Subcutaneous abdominal adipose tissue (tissue), 5 donors: ENCODE results near the gene ME2.
"Not testable (repeated sequence)": the region's sequence is repeated elsewhere in the genome, so short reads cannot be mapped to it uniquely, and the experiment has no call there.

Experiments used
- H3K27ac ChIP-seq: one replicate; pipeline ENCODE4 v1.7.0; 2013; ENCODE audit warnings: low read depth, mild to moderate bottlenecking, inconsistent platforms, low read length, moderate library complexity
- H3K27me3 ChIP-seq, 5 donors: one replicate each; pipeline ENCODE4 v1.7.0; 2013; ENCODE audit warnings: low read length in 5 of 5, inconsistent platforms in 1 of 5; ENCODE audit not compliant: control insufficient read depth in 5 of 5, insufficient read depth in 4 of 5
- H3K36me3 ChIP-seq, 5 donors: one replicate each; pipeline ENCODE4 v1.7.0; 2013; ENCODE audit warnings: low read length in 5 of 5; ENCODE audit not compliant: control insufficient read depth in 5 of 5, insufficient read depth in 5 of 5
- H3K4me1 ChIP-seq, 5 donors: one replicate each; pipeline ENCODE4 v1.7.0; 2013; ENCODE audit warnings: low read length in 5 of 5, mild to moderate bottlenecking in 3 of 5, moderate library complexity in 1 of 5; ENCODE audit not compliant: control insufficient read depth in 5 of 5, insufficient read depth in 5 of 5
- H3K4me3 ChIP-seq, 5 donors: one replicate each; pipeline ENCODE4 v1.7.0; 2013; ENCODE audit warnings: low read length in 5 of 5, low read depth in 1 of 5
- H3K9ac ChIP-seq, 5 donors: one replicate each; pipeline ENCODE4 v1.7.0; 2013; ENCODE audit warnings: low read length in 5 of 5, mild to moderate bottlenecking in 4 of 5, moderate library complexity in 3 of 5
- H3K9me3 ChIP-seq, 5 donors: one replicate each; pipeline ENCODE4 v1.7.0; 2013; ENCODE audit warnings: low read length in 5 of 5; ENCODE audit not compliant: control insufficient read depth in 5 of 5
- donor health status: healthy.
- donor health status: healthy.
- donor health status: healthy.
- donor health status: healthy.
- donor health status: healthy.

Gene ME2

DNA sequence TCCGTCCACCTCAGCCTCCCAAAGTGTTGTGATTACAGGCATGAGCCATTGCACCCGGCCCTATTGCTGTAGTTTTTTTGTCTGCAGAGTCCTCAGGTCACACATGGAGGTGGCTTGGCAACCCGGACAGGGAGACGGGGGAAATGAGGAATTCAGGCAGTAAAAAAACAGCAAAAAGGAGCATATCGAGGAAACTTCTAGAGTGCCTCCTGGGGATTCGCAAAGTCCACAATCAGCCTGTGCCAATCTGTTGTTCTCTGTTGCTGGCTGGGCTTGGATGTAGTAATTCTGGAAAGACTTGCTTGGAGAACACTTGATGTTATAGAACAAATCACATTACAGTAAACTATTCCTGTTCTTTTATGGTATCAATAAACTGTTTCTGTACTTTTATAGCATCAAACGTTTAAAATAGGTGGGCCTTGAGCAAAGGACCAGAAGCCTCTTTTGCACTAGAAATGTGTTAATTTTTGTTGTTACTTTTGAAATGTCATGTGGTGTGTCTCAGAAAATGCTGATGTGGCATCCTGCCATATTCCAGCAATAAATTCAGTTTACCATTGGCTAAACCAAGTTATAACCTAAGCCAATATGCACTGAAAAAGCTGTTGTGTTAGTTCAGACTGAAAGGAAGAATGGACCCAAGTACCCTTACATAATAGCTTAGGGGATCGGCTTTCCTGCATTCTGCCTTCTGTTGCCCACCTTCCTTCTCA, 103.3 kb downstream of the ME2 start:
- no peak overlapping the region for H3K27ac ChIP-seq
- no peak overlapping the region for H3K4me3 ChIP-seq
- peaks cover 0 to 10% (median under 1%) of the 10 kb centered on the region in 5 donors for H3K4me1 ChIP-seq
- H3K36me3 ChIP-seq: peaks cover 14 to 46% (median 23%) of the 10 kb centered on the region in 5 donors
- no peak overlapping the region for H3K9ac ChIP-seq
- H3K27me3 ChIP-seq: no peaks in the 10 kb centered on the region
- H3K9me3 ChIP-seq: no peaks in the 10 kb centered on the region

DNA sequence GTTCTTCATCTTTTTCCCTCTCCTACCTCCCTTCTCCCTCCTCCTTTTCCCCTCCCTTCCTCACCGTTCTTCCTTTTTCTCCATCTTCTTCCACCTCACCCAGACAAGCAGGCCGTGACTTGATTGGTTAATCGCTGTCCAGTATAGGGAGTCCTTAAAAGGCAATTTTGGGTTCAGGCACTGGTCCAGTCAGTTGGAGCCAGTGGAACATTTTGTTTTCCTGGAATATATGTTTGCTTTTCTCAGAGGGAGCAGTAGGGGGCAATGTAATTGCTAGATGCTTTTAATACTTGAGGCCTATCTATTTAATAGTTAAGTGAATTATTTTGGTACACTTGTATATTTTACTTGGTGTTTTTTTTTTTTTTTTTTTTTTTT, 103.9 kb downstream of the ME2 start:
- no peak overlapping the region for H3K27ac ChIP-seq
- H3K4me3 ChIP-seq: no peak overlapping the region
- peaks cover 0 to 14% (median 3%) of the 10 kb centered on the region in 5 donors for H3K4me1 ChIP-seq
- peaks cover 14 to 44% (median 20%) of the 10 kb centered on the region in 5 donors for H3K36me3 ChIP-seq
- H3K9me3 ChIP-seq: no peaks in the 10 kb centered on the region
- H3K9ac ChIP-seq: no peak overlapping the region
- H3K27me3 ChIP-seq: no peaks in the 10 kb centered on the region

DNA sequence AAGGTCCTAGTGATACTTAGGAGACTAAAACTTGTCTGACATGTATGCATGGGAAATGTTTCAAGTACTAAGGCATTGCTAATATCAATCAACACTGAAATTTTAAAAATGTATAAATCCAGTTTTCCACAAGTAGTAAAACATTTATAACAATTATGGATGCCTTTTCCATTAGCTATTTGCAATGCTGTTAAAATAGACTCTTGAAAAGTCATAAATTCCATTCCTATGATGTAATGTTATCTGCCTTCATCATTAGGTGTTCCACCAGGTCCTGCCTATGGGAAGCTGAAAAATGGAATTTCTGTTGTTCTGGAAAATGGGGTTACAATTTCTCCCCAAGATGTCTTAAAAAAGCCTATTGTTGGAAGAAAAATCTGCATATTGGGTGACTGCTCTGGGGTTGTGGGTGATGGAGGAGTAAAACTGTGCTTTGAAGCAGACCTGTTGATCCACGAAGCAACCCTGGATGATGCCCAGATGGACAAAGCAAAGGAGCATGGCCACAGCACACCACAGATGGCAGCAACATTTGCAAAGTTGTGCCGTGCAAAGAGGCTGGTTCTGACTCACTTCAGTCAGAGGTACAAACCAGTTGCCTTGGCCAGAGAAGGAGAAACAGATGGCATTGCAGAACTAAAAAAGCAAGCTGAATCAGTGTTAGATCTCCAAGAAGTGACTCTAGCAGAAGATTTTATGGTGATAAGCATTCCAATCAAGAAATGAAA, 107.6 kb downstream of the ME2 start:
- Histone ChIP-seq H3K36me3 (peaks cover 2 to 27% (median 17%) of the 10 kb centered on the region in 5 donors), H3K4me3 (no peak overlapping the region), H3K27ac (no peak overlapping the region), H3K9me3 (no peaks in the 10 kb centered on the region), H3K27me3 (no peaks in the 10 kb centered on the region), H3K9ac (no peak overlapping the region), H3K4me1 (peaks cover 0 to 14% (median 3%) of the 10 kb centered on the region in 5 donors)

DNA sequence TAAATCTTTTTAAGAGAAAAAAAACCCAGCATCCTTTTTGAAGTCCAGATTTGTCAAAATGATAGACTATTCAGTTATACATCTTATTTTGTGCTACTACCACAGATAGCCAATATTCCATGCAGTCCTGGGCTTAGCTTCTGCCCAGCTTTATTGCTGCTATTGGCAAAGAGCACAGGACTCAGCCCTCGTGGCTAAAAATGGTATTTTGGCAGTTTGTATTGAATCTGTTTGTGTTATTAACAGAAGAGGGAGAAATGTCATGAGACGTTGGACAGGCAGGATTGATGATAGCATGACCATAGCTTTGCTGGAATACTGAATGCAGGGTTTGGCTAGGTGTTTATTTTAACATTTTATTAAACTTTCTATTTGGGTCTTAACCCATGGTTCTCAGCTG, 108.3 kb downstream of the ME2 start:
- Histone ChIP-seq H3K4me3 (no peak overlapping the region), H3K27me3 (no peaks in the 10 kb centered on the region), H3K4me1 (peaks cover 0 to 10% (median 3%) of the 10 kb centered on the region in 5 donors), H3K36me3 (peaks cover 2 to 27% (median 17%) of the 10 kb centered on the region in 5 donors), H3K9me3 (no peaks in the 10 kb centered on the region), H3K9ac (no peak overlapping the region), H3K27ac (no peak overlapping the region)

GRCh38 chr18:50989711-50990110, 110.8 kb downstream of the ME2 start:
- H3K27ac ChIP-seq: no peak overlapping the region
- H3K4me3 ChIP-seq: no peak overlapping the region
- peaks cover 0 to 24% (median 10%) of the 10 kb centered on the region in 5 donors for H3K36me3 ChIP-seq
- peaks cover 0 to 7% (median 0%) of the 10 kb centered on the region in 5 donors for H3K4me1 ChIP-seq
- H3K9ac ChIP-seq: no peak overlapping the region
- no peaks in the 10 kb centered on the region for H3K9me3 ChIP-seq
- H3K27me3 ChIP-seq: no peaks in the 10 kb centered on the region

DNA sequence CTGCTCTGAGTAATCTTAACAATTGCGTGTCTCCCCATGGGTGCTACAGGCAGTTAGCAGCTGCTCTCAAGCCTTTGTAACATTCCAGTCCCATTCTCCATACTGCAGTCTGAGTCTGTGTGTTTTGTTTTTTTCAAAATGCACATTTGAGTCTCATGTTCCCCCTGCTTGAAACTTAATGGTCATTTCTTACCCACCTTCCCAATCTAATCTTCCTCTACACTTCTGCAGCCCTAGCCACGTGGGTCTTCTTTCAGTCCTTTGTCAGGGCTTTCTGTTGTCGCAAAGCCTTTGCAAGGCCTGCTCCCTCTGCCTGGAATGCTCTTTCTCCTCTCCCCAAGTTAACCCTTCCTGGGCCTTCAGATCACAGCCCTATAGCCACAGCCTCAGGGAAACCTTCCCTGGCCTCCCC, 113.4 kb downstream of the ME2 start:
- peaks cover 0 to 3% (median 0%) of the 10 kb centered on the region in 5 donors for H3K4me1 ChIP-seq
- H3K27ac ChIP-seq: no peak overlapping the region
- H3K9ac ChIP-seq: no peak overlapping the region
- no peaks in the 10 kb centered on the region for H3K27me3 ChIP-seq
- no peak overlapping the region for H3K4me3 ChIP-seq
- peaks cover 0 to 9% (median 0%) of the 10 kb centered on the region in 5 donors for H3K36me3 ChIP-seq
- no peaks in the 10 kb centered on the region for H3K9me3 ChIP-seq

DNA sequence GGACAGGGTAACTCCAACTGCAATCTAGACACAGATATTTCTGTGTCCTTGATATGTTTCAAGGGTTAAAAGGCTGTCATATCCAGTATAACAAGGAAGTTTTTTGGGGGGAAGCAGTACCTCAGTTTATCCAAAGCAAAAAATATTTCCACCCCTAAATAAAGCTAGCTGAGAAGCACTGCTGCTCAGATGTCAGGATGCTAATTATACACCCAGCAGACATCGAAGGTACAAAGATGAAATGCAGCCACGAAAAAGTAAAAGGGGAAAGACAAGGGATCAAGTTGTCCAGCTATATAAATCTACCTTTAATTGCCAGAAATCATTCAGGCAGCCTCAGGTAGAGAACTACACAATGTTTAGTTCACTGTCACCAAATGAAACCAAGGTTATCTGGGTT, 115.1 kb downstream of the ME2 start:
- Histone ChIP-seq H3K9me3 (peaks cover 0 to 5% (median 0%) of the 10 kb centered on the region in 5 donors), H3K36me3 (no peaks in the 10 kb centered on the region), H3K4me3 (no peak overlapping the region), H3K27ac (no peak overlapping the region), H3K4me1 (no peaks in the 10 kb centered on the region), H3K9ac (no peak overlapping the region), H3K27me3 (no peaks in the 10 kb centered on the region)

GRCh38 chr18:51003174-51003573, 124.3 kb downstream of the ME2 start:
- H3K9ac ChIP-seq, H3K4me1 ChIP-seq, H3K4me3 ChIP-seq, H3K36me3 ChIP-seq, H3K27ac ChIP-seq, H3K27me3 ChIP-seq, H3K9me3 ChIP-seq: not testable (repeated sequence)
